ENCODE results near the gene TBC1D22B. TPM values are rescaled to one million over a fixed set of nuclear protein-coding genes. Genes with fewer than 3 reads are reported as not detected.
"Not testable (repeated sequence)": the region's sequence is repeated elsewhere in the genome, so short reads cannot be mapped to it uniquely, and the experiment has no call there.

TBC1D22B gene
- total RNA-seq, 1 donor from 2014 or later: 6.3 TPM

DNA sequence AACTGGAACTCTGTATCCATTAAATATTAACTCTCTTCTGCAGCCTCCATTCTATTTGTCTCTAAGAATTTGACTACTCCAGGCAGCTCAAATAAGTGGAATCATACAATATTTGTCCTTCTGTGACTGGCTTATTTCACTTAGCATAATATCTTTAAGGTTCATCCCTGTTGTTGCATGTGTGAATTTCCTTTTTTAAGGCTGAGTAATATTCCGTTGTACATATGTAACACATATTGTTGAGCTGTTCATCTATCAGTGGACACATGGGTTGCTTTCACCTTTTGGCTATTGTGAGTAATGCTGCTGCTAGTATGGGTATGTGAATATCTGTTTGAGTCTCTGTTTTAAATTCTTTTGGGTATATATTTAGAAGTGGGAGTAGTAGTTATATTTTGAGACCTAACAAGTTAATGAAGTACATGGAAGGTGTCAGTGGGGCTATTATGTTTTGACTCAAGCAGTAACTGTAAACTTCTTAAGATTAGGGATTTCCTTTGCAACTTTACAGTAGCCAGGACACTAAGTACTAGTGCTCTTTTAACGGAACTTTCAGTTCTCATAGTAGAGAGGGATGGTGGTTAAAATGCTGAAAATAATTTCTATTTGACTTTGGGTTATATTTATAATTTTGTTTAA, 30.1 kb downstream of the TBC1D22B start:
- intact Hi-C loops (cut with DNase I): no loop called here
- DNase-seq (ENCODE audit: missing footprints): no peak
- no peak for ATAC-seq

DNA sequence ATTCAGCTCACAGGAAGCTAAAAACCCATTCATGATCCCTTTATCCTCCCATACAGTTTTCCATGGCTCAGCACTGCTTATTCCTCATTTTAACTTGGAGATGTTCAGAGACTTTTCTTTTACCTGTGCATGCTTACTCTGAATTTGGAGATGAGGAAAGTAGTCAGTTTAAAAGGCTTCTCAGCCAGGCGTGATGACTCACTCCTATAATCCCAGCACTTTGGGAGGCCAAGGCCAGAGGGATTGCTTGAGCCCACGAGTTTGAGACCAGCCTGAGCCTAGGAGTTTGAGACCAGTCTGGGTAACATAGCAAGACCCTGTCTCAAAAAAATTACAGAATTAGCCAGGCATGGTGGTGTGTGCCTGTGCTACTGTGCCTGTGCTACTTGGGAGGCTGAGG, 30.7 kb downstream of the TBC1D22B start:
- ATAC-seq (no peak), DNase-seq (ENCODE audit: missing footprints) (no peak)
- intact Hi-C loops (cut with DNase I): no loop called here

- intact Hi-C loops (cut with DNase I): no loop called here
- no peak for ATAC-seq
- no peak for DNase-seq (ENCODE audit: missing footprints)
Measured at GRCh38 chr6:37289931-37290330, 32.4 kb downstream of the TBC1D22B start.

- intact Hi-C loops (cut with DNase I): no loop called here
- DNase-seq (ENCODE audit: missing footprints): no peak
- no peak for ATAC-seq
Measured at GRCh38 chr6:37293426-37293825, 35.9 kb downstream of the TBC1D22B start.

DNA sequence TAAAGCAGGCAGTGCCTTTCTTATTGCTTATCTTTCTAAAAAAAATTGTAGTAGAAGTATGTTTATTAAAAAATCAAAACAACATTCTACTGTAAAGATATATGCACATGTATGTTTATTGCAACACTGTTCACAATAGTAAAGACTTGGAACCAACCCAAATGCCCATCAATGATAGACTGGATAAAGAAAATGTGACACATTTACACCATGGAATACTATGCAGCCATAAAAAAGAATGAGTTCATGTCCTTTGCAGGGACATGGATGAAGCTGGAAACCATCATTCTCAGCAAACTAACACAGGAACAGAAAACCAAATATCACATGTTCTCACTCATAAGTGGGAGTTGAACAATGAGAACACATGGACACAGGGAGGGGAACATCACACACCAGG, 40.1 kb downstream of the TBC1D22B start:
- intact Hi-C loops (cut with DNase I); DNase-seq (ENCODE audit: missing footprints); ATAC-seq: not testable (repeated sequence)

DNA sequence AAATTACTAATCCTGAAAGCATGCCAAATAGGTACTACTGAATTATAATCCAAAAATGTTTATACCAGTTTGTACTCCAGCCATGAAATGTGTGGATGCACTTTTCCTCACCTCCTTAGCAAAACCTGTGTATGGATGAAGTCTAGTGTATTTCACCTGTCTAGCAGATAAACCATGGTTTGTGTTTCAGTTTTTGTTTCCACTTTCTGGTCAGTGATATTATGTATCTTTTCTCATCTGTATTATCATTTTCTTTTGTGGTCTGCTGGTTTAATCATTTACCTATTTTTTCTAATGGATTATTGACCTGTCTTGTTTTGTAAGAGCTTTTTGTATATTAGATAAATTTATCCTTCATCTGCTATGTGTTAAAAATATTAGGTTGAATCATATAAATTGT, 41.4 kb downstream of the TBC1D22B start:
- DNase-seq (ENCODE audit: missing footprints): no peak
- intact Hi-C loops (cut with DNase I): no loop called here
- ATAC-seq: no peak

DNA sequence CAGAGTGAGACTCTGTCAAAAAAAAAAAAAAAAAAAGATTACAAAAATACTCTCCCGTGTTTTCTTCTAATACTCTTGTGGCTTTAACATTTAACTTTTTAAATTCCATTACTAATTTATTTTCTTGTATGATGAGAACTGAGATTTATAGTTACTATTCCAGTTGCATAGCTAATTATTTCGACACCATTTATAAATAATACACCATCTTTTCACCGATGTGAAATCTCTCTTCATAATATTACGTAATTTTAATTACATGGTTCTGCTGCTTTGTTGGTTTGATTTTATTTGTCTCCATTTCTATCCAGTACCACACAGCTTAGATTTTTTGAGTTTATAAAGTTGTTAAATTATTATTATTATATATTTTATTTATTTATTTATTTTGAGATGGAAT, 42.4 kb downstream of the TBC1D22B start:
- intact Hi-C loops (cut with DNase I): no loop called here
- ATAC-seq: no peak
- no peak for DNase-seq (ENCODE audit: missing footprints)

DNA sequence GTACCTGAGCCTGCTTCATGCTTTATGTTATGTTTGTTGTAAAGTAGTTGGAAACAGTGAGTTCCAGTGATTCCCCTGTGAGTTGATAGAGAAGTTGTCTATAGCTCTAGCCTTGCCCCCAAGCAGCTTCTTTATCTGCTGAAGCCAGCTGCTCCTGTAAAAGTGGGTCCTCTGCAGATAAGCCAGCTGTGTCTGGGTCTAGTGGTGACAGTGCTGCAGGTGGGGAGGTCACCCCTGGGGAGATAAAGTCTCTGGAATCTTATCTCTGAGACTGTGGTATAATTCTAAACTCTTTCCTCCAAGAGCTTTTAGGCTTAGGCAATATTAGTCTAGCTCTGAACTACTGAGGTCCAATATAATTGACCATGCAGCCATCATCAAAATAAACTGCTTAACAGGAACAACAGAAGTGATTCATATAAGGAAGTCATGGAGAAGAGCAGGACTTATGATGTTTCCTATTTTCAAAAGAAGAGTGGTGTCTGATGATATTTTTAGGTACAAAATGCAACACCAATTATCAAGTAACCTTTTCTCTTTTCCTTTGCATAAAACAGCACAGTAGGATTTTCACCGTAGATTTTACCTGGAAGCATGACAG, 44.6 kb downstream of the TBC1D22B start:
- ATAC-seq: no peak

GRCh38 chr6:37303091-37303660, 45.6 kb downstream of the TBC1D22B start:
- no peak for ATAC-seq
- DNase-seq (ENCODE audit: missing footprints): no peak
- intact Hi-C loops (cut with DNase I): no loop called here

More for the DNA sequence above, 44.6 kb downstream of the TBC1D22B start:
- intact Hi-C loops (cut with DNase I): no loop called here
- no peak for DNase-seq (ENCODE audit: missing footprints)

GRCh38 chr6:37303891-37304503, 46.4 kb downstream of the TBC1D22B start:
- DNase-seq (ENCODE audit: missing footprints): no peak
- intact Hi-C loops (cut with DNase I): no loop called here
- ATAC-seq: peak; percentile 53

DNA sequence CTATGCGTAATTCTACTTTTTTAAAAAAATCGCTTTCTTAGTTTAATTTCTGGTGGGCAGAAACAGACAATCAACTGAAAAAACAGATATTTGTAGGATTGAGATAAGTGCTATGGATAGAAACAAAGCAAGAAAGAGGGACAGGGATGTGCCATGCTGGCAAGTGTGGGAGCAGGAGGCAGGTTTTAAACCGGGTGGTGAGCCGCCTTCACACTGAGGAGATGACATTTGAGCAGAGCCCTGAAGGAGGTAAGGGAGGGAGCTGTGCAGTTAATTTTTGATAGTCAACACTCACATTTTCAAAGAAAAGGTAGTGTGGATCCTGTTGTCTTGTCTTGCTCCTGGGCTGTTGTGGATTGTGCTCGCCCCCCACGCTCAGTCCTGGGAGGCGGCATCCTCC, 47.2 kb downstream of the TBC1D22B start:
- DNase-seq (ENCODE audit: missing footprints) (no peak), ATAC-seq (no peak)
- intact Hi-C loops (cut with DNase I): no loop called here

DNA sequence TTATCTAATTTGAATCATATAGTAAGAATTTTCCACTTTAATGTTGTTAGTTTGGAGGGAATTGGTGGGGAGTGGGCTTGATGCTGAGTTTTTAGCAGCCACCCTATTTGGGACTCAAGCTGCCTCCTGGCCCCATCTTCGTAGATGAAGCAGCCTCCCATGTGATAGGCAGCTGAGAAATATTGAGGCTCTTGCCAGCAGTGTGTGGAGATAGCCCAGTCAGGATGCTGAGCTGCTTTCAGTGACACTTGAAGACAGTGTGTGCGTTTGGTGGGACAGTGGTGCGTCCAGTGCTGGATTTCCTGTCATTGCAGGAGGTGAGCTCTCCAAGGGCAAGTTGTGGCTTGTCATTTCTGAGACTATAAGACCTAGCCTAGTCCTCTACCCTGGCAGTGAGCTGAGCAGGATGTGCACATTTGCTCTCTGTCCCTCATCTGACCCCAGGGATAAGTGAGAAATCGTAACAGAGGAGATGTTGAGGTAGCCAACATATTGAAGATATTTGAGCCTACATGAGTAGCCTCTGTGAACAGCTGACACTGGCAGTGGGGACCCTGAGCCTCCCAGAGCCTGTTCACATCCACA, 48.4 kb downstream of the TBC1D22B start:
- ATAC-seq (no peak), DNase-seq (ENCODE audit: missing footprints) (no peak)
- intact Hi-C loops (cut with DNase I): no loop called here

GRCh38 chr6:37306624-37307222, 49.2 kb downstream of the TBC1D22B start:
- intact Hi-C loops (cut with DNase I): no loop called here
- ATAC-seq (no peak), DNase-seq (ENCODE audit: missing footprints) (no peak)

- intact Hi-C loops (cut with DNase I); DNase-seq (ENCODE audit: missing footprints); ATAC-seq: not testable (repeated sequence)
Measured at GRCh38 chr6:37307484-37307883, 49.9 kb downstream of the TBC1D22B start.

DNA sequence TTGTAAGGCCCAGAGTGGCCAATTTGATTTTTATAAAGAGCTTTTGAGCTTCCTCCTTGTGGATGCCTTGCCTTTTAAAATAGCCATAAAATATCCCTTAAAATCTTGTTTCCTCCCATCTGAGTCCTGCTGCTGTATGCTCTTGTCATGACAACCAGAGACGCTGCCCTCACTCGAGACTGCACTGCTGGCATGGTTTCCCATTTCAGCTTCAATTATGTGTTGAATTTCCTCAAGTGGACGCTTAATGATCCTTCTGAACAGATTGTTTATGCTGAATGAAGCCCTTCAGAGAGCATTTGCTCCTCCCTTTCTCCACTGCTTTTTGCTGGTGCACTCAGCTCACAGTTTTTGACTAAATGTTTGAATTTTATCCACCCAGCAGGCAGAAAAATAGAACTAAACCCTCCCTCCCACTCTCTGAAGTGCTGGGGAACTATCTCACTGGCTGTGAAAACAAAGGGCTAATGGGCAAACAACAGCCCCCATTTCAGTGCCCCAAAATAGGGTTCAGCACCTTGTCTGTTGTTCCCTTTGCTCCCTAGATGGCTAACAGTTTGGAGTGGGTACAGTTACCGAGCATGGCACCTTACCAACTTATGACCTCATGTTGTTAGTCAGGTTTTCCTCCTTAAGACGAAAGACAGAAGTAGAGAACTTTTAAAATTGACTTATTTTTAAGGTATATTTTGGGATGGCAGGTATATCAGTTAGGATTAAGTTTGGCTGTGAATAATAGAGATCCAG, 50.7 kb downstream of the TBC1D22B start:
- DNase-seq (ENCODE audit: missing footprints) (no peak), ATAC-seq (no peak)
- intact Hi-C loops (cut with DNase I): no loop called here

GRCh38 chr6:37309046-37309445, 51.5 kb downstream of the TBC1D22B start:
- intact Hi-C loops (cut with DNase I): no loop called here
- ATAC-seq: no peak
- no peak for DNase-seq (ENCODE audit: missing footprints)

GRCh38 chr6:37309692-37310091, 52.1 kb downstream of the TBC1D22B start:
- intact Hi-C loops (cut with DNase I): no loop called here
- no peak for ATAC-seq
- DNase-seq (ENCODE audit: missing footprints): no peak

DNA sequence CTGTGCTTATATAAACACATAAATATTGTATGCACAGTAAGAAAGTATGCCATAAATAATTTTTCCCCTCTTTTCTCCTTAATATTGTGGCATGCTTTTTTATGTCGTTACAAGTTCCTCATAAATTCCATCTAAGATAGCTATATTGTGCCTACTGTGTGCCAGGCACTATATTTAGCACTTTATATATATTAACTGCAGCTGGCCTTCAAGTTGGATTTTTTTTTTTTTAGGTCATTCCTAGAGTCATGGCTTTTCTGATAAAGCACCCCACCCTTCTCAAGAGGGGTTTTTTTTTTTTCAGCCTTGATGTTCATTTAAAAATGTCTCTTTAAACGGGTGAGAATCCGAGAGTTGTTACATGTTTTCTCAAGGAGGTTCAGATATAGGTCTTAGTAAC, 53.4 kb downstream of the TBC1D22B start:
- no peak for DNase-seq (ENCODE audit: missing footprints)
- intact Hi-C loops (cut with DNase I): no loop called here
- no peak for ATAC-seq
